Measurements from ENCODE around the gene NAA20.

The NAA20 gene, protein sequence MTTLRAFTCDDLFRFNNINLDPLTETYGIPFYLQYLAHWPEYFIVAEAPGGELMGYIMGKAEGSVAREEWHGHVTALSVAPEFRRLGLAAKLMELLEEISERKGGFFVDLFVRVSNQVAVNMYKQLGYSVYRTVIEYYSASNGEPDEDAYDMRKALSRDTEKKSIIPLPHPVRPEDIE

DNA sequence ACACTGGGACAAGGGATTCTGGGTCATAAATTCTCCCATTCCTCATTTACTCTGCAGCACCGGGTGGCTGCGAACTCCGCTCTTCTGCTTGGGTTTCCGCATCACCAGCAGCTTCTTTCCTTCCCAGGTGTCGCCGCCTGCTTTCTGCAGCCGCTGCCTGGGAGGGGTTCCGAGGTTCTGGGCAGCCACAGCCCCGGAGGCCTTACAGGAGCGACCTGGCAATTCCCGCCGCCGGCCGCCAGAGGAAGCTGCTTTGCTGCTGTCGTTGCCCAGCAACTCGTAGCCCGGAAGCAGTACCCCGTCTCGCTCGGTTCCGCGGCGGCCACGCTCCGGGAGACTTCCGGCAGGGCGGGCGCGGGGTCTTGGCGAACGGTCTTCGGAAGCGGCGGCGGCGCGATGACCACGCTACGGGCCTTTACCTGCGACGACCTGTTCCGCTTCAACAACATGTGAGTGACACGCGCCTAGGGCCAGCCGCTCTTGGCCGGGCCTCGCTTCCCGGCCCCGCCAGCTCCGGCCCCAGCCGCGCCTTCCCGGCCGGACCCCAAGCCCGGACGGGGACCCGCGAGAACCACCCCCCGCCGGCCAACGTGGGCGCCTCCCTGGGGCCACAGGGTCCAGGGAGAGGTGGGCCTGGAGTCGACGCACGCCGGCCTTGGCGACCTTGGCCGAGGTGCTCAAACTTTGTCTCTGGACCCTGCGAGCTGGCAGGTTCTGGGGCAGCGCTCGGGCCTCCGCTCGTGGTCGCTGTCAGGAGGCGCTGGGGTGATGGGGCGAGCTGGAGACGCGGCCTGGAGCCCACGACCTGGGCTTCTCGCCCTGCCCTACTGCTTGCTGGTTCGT is at the start of gene NAA20:
TSS of gene NAA20 (plus strand) at position 362 of the 843 bp plus-strand sequence. CDS start at position 397, 35 bp downstream.
- DNase-seq = peak; percentile 89
- in situ Hi-C loops (cut with HindIII; ENCODE audit: low pct_ligation_motif_present, low pct_unique_long_range_greater_than_20kb, low sequenced_read_pairs) = no loop called here

DNA sequence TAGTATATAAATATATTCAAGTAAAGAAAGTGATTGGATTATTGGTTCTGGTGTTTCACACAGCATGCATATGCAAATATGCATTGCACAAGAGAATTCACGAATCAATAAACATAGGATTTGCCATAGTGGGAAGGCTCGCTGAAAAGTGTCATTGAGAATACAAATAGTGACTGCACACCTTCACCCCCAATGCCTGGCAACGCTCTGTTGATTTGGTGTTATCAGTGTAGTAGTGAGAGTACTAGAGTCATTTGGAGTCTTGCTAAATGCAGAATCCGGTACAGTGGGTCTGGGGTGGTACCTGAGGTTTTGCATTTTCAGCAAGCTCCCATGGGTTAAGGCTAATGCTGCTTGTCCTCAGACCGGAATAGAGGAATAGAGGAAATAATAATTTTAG is 49.7 kb upstream of the NAA20 start:
- in situ Hi-C loops (cut with HindIII; ENCODE audit: low pct_ligation_motif_present, low pct_unique_long_range_greater_than_20kb, low sequenced_read_pairs) = no loop called here
- DNase-seq = no peak

DNA sequence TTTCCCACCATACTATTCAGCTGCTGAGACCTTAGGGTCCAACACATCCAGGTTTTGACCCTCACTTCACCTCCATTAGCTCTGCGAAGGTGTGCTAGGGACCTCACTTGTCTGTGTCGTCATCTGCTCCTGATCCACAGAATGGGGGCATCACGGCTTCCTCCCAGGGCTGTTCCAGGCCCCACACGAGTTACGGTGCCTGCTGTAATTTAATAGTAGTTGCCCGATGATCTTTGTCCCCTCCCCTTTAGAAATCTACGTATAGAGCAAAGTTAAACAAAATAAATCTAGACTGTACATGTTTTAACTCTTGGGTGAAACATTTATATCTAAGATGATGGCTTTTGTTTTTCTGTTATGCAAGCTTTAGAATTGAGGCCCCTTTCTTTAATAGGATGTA is 49.1 kb upstream of the NAA20 start:
- no peak for DNase-seq
- in situ Hi-C loops (cut with HindIII; ENCODE audit: low pct_ligation_motif_present, low pct_unique_long_range_greater_than_20kb, low sequenced_read_pairs) = no loop called here

DNA sequence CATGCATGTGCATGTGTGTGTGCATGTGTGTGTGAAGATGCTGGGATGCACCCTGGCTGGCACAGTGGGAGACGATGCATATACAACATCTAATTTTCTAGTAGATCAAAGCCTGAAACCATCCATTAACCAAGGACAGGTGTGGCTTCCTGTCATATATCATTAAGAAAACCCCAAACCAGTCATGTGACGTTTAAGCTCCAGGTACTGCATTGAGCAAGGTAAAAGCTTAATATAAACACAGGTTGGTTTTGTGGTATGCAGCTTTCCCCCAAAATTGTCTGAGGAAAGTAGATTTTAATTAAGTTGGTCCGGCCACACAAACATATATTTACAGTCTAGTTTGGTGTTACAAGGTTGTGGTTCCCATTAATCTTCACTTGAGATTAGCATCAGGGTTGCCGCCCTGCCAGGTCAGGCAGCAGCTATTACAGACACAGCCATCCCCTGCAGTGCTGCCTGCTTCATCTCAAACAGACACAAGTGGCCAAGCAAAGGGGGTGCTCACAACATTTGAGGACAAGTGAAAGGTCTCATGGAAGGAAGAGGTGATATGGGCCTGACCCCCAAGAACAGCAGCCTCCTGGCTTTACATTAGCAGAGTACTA is 48.6 kb upstream of the NAA20 start:
- no peak for DNase-seq
- in situ Hi-C loops (cut with HindIII; ENCODE audit: low pct_ligation_motif_present, low pct_unique_long_range_greater_than_20kb, low sequenced_read_pairs) = no loop called here

DNA sequence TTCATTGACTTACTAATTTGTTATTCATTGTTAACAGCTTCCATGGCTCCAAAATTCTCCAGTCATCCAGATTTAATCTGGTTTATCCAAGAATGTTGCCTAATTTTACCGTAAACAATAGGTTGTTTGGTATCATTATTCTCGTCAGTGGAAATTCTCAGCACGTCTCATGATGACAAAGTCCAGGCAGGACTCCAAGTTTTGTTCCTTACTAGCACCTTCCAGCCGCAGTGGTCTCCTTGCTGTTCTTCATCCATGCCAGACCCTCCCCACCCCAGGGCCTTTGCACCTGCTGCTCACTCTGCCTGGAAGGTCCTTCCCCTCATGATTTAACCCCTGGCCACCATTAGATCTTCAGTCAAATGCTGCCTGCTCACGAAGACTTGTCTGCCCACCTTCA is 48.1 kb upstream of the NAA20 start:
- DNase-seq = no peak

DNA sequence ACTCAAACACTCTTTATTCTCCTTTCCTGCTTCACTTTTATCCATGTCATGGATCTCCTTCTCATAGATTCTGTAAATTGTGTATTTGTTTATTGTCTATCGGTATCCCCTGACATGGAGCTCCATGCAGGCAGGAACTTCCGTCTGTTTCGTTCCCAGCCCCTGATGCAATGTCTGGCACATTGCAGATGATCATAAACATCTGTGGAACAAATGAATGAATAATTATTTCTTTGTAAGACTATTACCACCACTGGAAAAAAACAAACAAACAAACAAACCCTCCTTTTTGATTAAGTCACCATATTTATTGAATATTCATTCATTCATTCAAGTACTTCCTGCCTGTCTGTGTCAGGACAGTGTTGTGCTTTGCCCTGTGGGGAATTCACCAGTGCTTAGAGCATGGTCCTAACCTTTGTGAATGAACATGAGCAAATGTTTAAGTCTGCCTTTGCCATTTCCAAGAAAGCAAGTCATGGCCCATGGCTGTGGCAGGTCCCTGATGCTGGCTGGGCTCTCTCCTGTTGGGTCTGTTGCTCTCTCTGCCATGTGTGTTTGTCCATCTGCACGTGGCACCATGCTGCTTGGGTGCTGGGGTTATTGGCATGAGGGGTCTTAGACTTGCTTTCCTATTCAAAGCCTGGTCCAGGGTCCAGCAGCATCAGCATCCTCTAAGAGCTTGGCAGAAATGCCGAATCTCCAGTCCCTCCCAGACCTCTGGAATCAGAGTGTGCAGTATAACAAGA is 47.5 kb upstream of the NAA20 start:
- DNase-seq = no peak
- in situ Hi-C loops (cut with HindIII; ENCODE audit: low pct_ligation_motif_present, low pct_unique_long_range_greater_than_20kb, low sequenced_read_pairs) = no loop called here

More for the DNA sequence above, 48.1 kb upstream of the NAA20 start:
- in situ Hi-C loops (cut with HindIII; ENCODE audit: low pct_ligation_motif_present, low pct_unique_long_range_greater_than_20kb, low sequenced_read_pairs) = no loop called here

DNA sequence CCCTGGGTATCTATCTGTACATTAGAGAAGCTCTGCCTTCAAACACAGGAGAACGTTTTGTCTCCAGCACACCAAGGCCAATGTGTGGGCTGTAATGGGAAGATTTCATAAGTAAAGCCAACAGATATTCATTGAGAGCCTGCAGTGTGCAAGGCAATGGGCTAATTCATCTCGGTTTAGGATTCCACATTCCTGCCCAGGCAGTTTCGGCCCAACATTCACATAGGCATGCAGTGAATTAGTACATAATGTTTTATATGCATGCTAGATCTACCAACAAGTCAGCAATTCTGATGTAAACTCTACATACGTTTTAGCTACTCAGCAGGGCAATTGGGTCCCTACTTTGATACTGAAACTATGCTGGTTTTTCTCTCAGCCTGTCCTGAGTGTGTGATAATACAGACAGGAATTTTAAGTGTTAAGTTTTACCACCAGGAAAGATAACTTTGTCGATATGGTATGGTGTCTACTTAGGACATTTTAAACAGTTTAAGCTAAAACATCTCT is 46.9 kb upstream of the NAA20 start:
- DNase-seq = no peak
- in situ Hi-C loops (cut with HindIII; ENCODE audit: low pct_ligation_motif_present, low pct_unique_long_range_greater_than_20kb, low sequenced_read_pairs) = no loop called here

DNA sequence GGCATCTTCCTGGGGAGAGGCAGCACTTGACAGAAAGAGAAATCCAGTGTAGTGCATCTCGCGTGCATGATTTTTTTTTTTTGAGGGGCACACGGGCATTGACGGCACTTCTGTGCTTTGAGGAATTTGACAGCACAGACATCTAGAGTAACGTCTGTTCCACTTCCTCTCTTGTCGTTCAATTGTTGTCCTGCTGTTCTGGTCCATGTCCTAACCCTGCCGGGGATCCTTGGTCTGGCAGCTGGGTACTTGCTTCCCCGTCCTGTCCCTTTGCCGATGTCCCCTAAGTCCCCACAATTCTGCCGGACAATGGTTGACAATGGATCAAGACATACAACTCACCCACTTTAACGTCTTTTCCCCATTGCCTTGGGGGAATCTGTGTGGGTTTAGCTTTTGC is 46.0 kb upstream of the NAA20 start:
- DNase-seq = no peak
- in situ Hi-C loops (cut with HindIII; ENCODE audit: low pct_ligation_motif_present, low pct_unique_long_range_greater_than_20kb, low sequenced_read_pairs) = no loop called here

DNA sequence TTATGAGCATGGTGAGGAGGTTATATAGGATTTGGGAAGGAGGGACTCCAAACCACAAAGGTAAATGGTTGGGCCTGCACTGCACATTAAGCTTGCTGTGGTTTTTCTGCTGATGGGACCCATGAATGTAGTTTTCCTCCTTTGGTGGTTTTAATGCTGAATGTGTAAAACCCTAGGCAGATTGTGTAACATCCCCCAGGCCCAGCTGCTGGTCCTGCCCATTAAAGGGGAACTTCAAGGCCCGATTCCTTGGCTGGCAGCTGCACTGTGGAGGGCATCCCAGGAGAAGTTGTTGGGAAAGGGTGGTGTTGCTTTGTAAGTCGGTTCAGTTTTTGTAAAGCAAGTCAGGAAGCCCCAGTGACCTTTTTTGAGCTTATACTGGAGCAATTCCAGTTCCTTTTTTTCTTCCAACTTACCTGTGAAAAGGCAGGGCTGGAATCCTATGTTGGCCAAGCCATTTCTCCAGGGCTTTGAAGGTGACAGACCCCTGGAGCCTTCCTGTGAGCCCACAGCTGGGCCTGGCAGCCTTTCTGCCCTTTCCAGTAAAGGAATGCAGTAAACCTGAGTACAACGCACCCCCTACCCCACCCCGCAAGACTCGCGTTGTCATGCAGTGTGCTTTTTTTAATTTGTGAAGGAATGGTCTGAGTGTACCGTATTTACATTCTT is 43.1 kb upstream of the NAA20 start:
- in situ Hi-C loops (cut with HindIII; ENCODE audit: low pct_ligation_motif_present, low pct_unique_long_range_greater_than_20kb, low sequenced_read_pairs) = no loop called here
- no peak for DNase-seq

DNA sequence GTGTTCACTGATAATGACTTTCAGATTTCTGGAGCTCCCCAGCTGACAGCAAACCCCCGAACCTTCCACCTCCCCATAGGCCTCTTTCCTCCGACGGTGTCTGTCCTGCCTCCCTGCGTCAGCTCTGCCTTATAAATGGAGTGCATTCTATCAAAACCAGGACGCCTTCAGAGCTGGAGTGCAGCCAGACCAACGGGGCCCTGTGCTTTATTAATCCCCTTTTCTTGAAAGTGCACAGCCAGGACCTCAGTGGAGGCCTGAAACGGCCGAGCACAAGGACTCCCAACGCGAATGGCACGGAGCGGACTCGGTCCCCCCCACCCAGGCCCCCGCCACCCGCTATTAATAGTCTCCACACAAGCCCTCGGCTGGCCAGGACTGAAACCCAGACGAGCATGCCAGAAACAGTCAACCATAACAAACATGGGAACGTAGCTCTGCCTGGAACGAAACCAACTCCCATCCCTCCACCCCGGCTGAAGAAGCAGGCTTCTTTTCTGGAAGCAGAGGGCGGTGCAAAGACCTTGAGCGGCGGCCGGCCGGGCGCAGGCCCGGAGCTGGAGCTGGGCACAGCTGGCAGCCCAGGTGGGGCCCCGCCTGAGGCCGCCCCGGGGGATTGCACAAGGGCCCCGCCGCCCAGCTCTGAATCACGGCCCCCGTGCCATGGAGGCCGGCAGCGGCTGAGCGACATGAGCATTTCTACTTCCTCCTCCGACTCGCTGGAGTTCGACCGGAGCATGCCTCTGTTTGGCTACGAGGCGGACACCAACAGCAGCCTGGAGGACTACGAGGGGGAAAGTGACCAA is 42.3 kb upstream of the NAA20 start:
- DNase-seq = peak; percentile 81
- in situ Hi-C loops (cut with HindIII; ENCODE audit: low pct_ligation_motif_present, low pct_unique_long_range_greater_than_20kb, low sequenced_read_pairs) = no loop called here

DNA sequence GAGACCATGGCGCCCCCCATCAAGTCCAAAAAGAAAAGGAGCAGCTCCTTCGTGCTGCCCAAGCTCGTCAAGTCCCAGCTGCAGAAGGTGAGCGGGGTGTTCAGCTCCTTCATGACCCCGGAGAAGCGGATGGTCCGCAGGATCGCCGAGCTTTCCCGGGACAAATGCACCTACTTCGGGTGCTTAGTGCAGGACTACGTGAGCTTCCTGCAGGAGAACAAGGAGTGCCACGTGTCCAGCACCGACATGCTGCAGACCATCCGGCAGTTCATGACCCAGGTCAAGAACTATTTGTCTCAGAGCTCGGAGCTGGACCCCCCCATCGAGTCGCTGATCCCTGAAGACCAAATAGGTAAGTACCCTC is 41.7 kb upstream of the NAA20 start:
- peak; percentile 42 for DNase-seq
- in situ Hi-C loops (cut with HindIII; ENCODE audit: low pct_ligation_motif_present, low pct_unique_long_range_greater_than_20kb, low sequenced_read_pairs) = no loop called here

DNA sequence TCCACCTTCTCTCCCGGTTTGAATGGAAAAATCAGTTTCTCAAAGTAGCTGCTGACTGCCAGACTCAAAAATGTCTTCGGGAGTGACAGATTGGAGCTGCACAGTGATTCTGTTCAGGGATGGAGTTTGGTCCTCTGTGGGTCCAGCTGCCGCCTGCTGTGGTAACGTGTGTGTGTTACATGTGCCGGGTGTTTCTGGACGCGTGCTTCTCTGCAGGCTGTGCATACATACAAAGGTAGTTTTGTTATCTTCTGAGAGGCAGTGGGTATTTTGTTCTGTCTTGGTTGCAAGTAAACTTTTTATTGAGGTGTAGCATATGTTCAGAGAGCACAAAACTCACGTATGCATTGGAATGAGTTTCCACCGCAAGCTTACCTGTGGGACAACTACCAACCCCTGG is 41.3 kb upstream of the NAA20 start:
- in situ Hi-C loops (cut with HindIII; ENCODE audit: low pct_ligation_motif_present, low pct_unique_long_range_greater_than_20kb, low sequenced_read_pairs) = no loop called here
- DNase-seq = peak; percentile 22

DNA sequence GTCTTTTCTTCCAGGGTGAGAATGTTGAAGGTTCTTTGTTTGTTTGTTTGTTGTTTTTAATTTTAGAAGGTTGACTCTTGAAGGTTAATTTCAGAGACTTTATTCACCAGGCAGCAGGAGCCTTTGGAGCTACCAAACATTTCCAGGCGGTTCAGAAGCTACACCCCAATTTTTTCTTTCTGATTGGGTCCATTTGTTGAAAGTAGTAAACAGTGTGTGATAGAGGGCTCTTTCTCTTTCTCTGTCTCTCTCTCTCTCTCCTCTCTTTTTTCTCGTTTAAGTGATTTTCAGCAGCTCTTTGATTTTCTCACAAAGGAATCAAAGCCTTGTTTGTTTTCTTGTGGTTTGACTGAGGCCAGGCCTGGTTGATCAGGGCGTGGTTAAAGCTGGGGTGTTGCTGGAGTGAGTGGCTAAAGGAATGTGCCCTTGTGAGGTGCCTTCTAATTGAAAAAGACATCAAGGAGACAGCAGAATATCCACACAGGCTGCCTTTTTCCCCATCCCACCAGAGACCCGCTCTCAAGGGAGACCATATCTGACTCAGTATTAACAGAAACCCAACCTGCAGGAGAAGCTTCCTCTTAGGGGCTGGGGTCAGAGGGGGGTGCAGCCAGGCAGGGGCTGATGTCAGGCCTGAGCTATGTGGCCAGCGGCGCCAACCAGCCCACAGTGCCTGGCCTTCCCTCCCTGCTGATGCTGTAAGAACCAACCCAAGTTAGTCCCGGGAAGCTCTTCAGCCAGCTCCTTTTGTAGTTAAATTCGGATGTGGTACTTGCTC is 40.4 kb upstream of the NAA20 start:
- in situ Hi-C loops (cut with HindIII; ENCODE audit: low pct_ligation_motif_present, low pct_unique_long_range_greater_than_20kb, low sequenced_read_pairs) = no loop called here

DNA sequence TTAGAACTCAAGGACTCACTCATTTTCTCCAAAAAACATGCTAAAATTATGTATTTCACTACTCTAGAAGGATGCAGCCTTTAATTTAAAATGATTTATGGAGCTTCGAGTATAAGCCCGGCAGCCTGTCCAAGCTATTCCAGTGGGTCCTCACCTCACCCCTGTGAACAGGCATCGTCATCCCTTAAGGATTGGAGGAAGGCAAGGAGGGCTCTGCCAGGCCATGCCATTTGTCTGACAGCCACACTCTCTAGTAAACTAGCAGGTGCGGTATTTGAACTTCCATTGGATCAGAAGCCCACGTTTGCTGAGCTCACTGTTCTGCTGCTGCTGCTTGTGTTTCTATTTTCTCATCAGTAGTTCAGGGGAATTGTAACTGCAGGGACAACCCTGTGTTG is 39.8 kb upstream of the NAA20 start:
- in situ Hi-C loops (cut with HindIII; ENCODE audit: low pct_ligation_motif_present, low pct_unique_long_range_greater_than_20kb, low sequenced_read_pairs) = no loop called here

More for the DNA sequence above, 40.4 kb upstream of the NAA20 start:
- peak; percentile 78 for DNase-seq

DNA sequence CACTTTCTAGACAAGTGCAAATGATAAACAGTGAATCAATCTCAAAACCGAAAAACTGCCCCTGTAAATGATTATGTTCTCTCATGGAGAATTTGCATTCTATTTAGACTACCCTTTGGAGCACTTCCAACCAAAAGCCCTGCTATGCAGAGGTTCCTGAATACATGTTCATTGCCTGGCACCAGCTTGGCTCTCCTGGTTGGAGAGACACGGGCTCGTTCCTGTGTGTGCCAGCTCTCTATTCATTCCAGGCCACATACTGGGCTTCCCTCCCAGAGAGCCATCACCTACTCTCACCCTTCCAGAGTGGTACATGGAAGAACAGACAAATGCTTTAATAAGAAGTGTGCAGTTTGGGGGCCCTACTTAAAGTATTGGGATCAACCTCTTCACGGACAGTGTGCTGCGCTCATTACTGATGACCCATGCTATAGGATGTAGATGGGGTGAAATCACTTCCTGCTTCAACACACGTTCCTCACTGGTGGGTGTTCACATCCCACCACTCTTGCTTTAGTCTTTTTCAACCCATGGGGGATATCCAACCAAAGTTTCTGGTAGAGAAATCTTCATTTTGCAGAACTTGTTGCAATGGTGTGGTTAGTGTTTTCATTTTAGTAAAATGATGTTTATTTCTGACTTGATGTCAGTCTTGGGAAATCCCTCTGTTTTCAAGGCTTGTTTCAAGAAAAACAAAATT is 38.5 kb upstream of the NAA20 start:
- peak; percentile 21 for DNase-seq
- in situ Hi-C loops (cut with HindIII; ENCODE audit: low pct_ligation_motif_present, low pct_unique_long_range_greater_than_20kb, low sequenced_read_pairs) = no loop called here

More for the DNA sequence above, 39.8 kb upstream of the NAA20 start:
- DNase-seq = peak; percentile 42

DNA sequence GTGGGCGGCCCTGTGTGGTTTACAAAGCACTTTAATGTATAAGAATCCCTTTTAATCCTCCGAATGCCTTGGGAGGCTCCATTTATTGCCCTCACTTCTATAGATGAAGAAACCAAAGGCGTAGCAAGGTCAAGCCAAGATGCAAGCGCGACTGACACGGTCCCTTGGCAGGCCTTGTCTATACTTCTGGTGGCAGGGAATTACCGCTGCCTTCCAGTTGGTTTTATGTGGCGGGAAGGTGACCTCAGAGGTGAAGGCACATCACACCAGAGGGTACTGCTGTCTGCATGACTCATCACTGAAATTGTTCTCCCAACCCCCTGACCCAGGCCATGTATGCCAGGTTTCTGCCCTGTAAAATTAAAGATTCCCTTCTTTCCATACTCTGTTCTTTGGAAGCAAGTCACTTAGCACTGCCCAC is 36.1 kb upstream of the NAA20 start:
- in situ Hi-C loops (cut with HindIII; ENCODE audit: low pct_ligation_motif_present, low pct_unique_long_range_greater_than_20kb, low sequenced_read_pairs) = no loop called here
- DNase-seq = peak; percentile 51

Measured in ACHN (cell line).